Psoas muscle (tissue), 8 donors: ENCODE data around the gene MMS19. TPM values are rescaled to one million over a fixed set of nuclear protein-coding genes. Genes with fewer than 3 reads are reported as not detected.

ENCODE experiments used
- ATAC-seq, 4 donors: fragments of 200-7000 bp; cut with Tn5 transposase; one replicate each; pipeline ENCODE4 v1.9.1; 2020; ENCODE audit warnings: moderate library complexity in 3 of 4, mild to moderate bottlenecking in 2 of 4
- DNase-seq, 2 donors: peaks; one replicate each; pipeline ENCODE4 v3.0.0-alpha.2; 2020
- H3K27ac ChIP-seq: fragments of 200-600 bp; one replicate; pipeline ENCODE4 v1.8.0; 2022
- H3K27me3 ChIP-seq, 3 donors: fragments of 200-600 bp in 1 of 3; one replicate each; pipeline versions ENCODE4 v1.6.1 to v1.8.0; 2013 to 2022; ENCODE audit warnings: low read length in 2 of 3, mild to moderate bottlenecking in 2 of 3, moderate library complexity in 1 of 3; ENCODE audit not compliant: insufficient read depth in 3 of 3
- H3K36me3 ChIP-seq, 2 donors: fragments of 200-600 bp in 1 of 2; one replicate each; pipeline versions ENCODE4 v1.6.1 to v1.8.0; 2013 to 2022; ENCODE audit warnings: low read depth in 1 of 2, mild to moderate bottlenecking in 1 of 2, moderate library complexity in 1 of 2; ENCODE audit not compliant: insufficient read depth in 1 of 2
- H3K4me1 ChIP-seq: fragments of 200-600 bp; one replicate; pipeline ENCODE4 v1.8.0; 2022
- H3K4me3 ChIP-seq: fragments of 200-600 bp; one replicate; pipeline ENCODE4 v1.8.0; 2022; ENCODE audit warnings: mild to moderate bottlenecking
- H3K9me3 ChIP-seq: fragments of 200-600 bp; one replicate; pipeline ENCODE4 v1.8.0; 2022
- CTCF ChIP-seq: fragments of 200-600 bp; IDR thresholded peaks from one replicate; pipeline ENCODE4 v1.8.0; 2022; ENCODE audit warnings: antibody characterized with exemption
- WGBS, 3 donors: extraction: QIAGEN DNeasy Blood & Tissue Kit; methylation state at CpG; one replicate each; pipeline versions ENCODE4 v1.1.6 to v1.1.7; 2013; 5-methylcytosine and 5-hydroxymethylcytosine counted together
- intact Hi-C, 2 donors: fragments of 100-400 bp; cut with DNase I; formaldehyde crosslinking; loops; one replicate each; pipeline versions ENCODE4 v1.11.0 to v1.14.2; 2022
- polyA plus RNA-seq, 3 donors: library from polyadenylated mRNA; stranded (reverse); fragments of 200-250 nt; gene quantifications; one replicate each; pipeline ENCODE4 v1.2.3, GENCODE V29; 2013
- total RNA-seq, 4 donors: library from RNA; stranded (reverse); fragmentation: NEBNext Ultra II Directional in 2 of 4; extraction: Animal tissue kit (Norgen Biotek cat#: 25700) in 2 of 4; gene quantifications; one replicate each; pipeline versions ENCODE4 v1.2.1 to v1.2.4, GENCODE V29; 2021 to 2023
- donor health status: healthy with polysubstance abuse.
- donor health status: DM: no; HTN: no; CAD: no; lungs with moderate emphysema.
- donor health status: Bipolar disorder and iron deficiency.
- donor health status: healthy.
- donor health status: DM: yes; HTN: yes; CAD: no.
- donor health status: DM: no; HTN: no; CAD: no.
- donor health status: DM: no; HTN: no; CAD: no.
- donor health status: DM: yes; HTN: yes; CAD: no.

MMS19 gene
- total and polyA plus RNA-seq, 7 donors, result 29.8 to 47.6 (median 35.1) TPM

DNA sequence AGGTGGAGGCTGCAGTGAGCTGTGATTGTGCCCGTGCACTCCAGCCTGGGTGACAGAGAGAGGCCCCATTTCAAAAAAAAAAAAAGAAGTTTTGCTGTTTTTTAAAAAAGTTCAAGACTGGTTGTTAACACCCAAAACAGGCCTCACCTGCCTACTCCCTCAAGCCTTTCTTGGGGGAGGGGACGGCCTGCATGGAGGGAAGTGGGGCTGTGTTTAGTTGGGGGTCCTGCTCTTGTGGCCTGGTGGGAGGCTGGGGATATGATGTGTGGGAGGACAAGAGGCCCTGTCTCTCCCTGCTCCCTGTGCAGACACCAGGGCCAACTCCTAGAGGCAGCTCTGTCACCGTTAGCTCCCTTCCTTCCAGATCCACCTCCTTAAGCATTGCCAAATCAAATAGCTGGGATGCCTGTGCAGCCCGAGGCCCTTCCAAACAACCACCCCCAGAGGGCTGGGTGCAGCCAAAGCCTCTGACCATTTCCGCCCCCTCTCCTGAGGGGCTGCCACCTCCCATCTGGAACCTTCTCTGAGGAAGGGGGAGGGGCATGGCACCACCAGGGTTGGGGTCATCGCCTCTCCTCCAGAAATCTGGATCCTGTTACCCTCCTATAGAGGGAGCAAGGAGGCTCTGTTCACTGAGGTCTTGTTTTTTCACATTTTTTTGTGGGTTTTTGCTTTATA, 41.4 kb upstream of the MMS19 start:
- 58 to 61% (median 61%) methylated on average over 6 of the region's 6 CpGs for WGBS, 3 donors
- no peaks in the 10 kb centered on the region for H3K9me3 ChIP-seq
- peak; percentile 66 to 79 for DNase-seq
- intact Hi-C loops, result loop anchor here in 1 of 2 donors (5.0 kb wide), 1 partner anchor 37 kb away; no protein-coding TSS in a partner anchor
- H3K36me3 ChIP-seq, result no peaks in the 10 kb centered on the region
- peak in 1 of 4 donors; percentile 25 for ATAC-seq
- no peak for TF ChIP-seq CTCF
- H3K4me1 ChIP-seq, result peaks cover 48% of the 10 kb centered on the region
- H3K27ac ChIP-seq, result peak overlapping the region; percentile 93
- no peaks in the 10 kb centered on the region for H3K27me3 ChIP-seq
- H3K4me3 ChIP-seq, result no peak overlapping the region

GRCh38 chr10:97538839-97539238, 40.6 kb upstream of the MMS19 start:
- intact Hi-C loops, result no loop called here
- Histone ChIP-seq H3K36me3 (no peaks in the 10 kb centered on the region), H3K9me3 (no peaks in the 10 kb centered on the region), H3K27me3 (no peaks in the 10 kb centered on the region), H3K4me1 (peaks cover 41% of the 10 kb centered on the region), H3K4me3 (no peak overlapping the region), H3K27ac (peak overlapping the region; percentile 27)
- DNase-seq, result no peak
- TF ChIP-seq CTCF, result no peak
- ATAC-seq, result no peak
- 75 to 94% (median 88%) methylated on average over 4 of the region's 4 CpGs for WGBS, 3 donors

- no peak overlapping the region for H3K27ac ChIP-seq
- ATAC-seq (no peak), DNase-seq (no peak)
- peaks cover 37% of the 10 kb centered on the region for H3K4me1 ChIP-seq
- no peaks in the 10 kb centered on the region for H3K27me3 ChIP-seq
- no peaks in the 10 kb centered on the region for H3K9me3 ChIP-seq
- no peaks in the 10 kb centered on the region for H3K36me3 ChIP-seq
- H3K4me3 ChIP-seq, result no peak overlapping the region
- intact Hi-C loops, result no loop called here
- WGBS, 3 donors, result 35 to 53% (median 40%) methylated on average over 4 of the region's 4 CpGs
- TF ChIP-seq CTCF, result no peak
Measured at GRCh38 chr10:97538411-97538810, 40.2 kb upstream of the MMS19 start.

DNA sequence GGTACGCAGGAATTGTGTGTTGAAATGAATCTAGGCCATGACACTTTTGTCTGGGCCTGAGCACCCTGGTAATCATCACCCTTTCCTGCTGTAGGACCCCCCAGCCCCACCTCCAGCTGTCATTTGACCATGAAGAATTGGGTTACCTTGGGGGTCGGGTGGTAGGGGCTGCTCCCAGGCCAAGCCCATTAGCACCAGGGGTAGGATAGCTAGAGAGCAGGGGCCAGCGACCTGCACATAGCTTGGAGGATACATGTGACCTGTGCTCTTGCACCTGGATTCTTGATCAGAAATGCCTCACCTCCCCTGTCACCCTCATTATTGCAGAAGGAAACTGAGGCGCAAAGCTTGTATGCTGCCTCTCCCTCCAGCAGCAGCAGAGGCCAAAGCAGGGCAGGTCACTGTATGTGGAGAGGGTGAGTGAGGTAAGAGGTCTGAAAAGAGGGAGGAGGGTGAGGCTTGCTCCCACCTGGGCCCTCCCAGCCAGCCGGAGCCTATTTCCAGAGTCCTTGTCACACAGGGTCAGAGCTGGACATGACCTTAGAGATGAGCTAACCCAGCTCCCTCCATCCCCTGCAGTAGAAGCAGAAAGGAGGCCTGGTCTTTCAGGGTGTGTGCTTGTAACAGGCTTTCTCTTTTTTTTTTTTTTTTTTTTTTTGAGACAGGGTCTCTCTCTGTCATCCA, 39.1 kb upstream of the MMS19 start:
- no peak for TF ChIP-seq CTCF
- peaks cover 30% of the 10 kb centered on the region for H3K4me1 ChIP-seq
- ATAC-seq, result no peak
- H3K36me3 ChIP-seq, result no peaks in the 10 kb centered on the region
- no peaks in the 10 kb centered on the region for H3K9me3 ChIP-seq
- WGBS, 3 donors, result 87 to 96% (median 92%) methylated on average over 5 of the region's 5 CpGs
- no peak for DNase-seq
- no peaks in the 10 kb centered on the region for H3K27me3 ChIP-seq
- intact Hi-C loops, result no loop called here
- no peak overlapping the region for H3K27ac ChIP-seq
- no peak overlapping the region for H3K4me3 ChIP-seq
